Stomach (tissue), 4 donors: Measurements from ENCODE around the gene ANKRD6.

ENCODE experiments used
- CTCF ChIP-seq, 7 experiments: fragments of 450-650 bp in 4 of 7; fragments of 200-600 bp in 3 of 7; sonication (generic) in 3 of 7; IDR thresholded peaks; one replicate each; pipeline ENCODE4 v1.5.1; 2016 to 2019; ENCODE audit warnings: antibody characterized with exemption in 7 of 7, control low read depth in 2 of 7, mild to moderate bottlenecking in 1 of 7
- EP300 ChIP-seq: sonication (generic); formaldehyde crosslinking; IDR thresholded peaks from one replicate; pipeline ENCODE4 v1.6.1; 2017; ENCODE audit warnings: antibody characterized with exemption
- POLR2A ChIP-seq, 4 donors: fragments of 450-650 bp; IDR thresholded peaks; one replicate each; pipeline ENCODE4 v1.6.1; 2016; ENCODE audit warnings: antibody characterized with exemption in 4 of 4, control low read depth in 2 of 4, mild to moderate bottlenecking in 1 of 4, moderate library complexity in 1 of 4
- POLR2AphosphoS5 ChIP-seq, 3 donors: sonication (generic); formaldehyde crosslinking; IDR thresholded peaks; one replicate each; pipeline ENCODE4 v1.6.1; 2016; ENCODE audit warnings: antibody characterized with exemption in 3 of 3

- TF ChIP-seq CTCF (IDR thresholded peaks at IDR 0.05) = no peak
- TF ChIP-seq POLR2AphosphoS5 (IDR thresholded peaks at IDR 0.05) = no peak
- TF ChIP-seq EP300 = no peak
- no peak for TF ChIP-seq POLR2A (IDR thresholded peaks at IDR 0.05)
Measured at GRCh38 chr6:89436226-89436625, 3.3 kb downstream of the ANKRD6 start.
